Right atrium auricular region (tissue), 2 donors: Measurements from ENCODE around the gene RAB29. TPM values are rescaled to one million over a fixed set of nuclear protein-coding genes. Genes with fewer than 3 reads are reported as not detected.
A peak's percentile ranks its signal among the peaks of the same experiment; 100 is the strongest.

Source experiments
- DNase-seq: peaks from one replicate; pipeline ENCODE4 v3.0.0-alpha.2; 2019; ENCODE audit warnings: low spot score
- H3K27ac ChIP-seq, 2 donors: fragments of 200-600 bp; sonication (generic); 1 replicate in 1 of 2; 2 replicates in 1 of 2; pipeline ENCODE4 v1.5.1; 2016 to 2019
- H3K27me3 ChIP-seq, 2 donors: fragments of 200-600 bp; sonication (generic); one replicate each; pipeline versions ENCODE4 v1.5.1 to v1.6.0; 2017 to 2019
- H3K36me3 ChIP-seq: fragments of 200-600 bp; sonication (generic); one replicate; pipeline ENCODE4 v1.5.1; 2016
- H3K4me1 ChIP-seq, 2 donors: fragments of 200-600 bp; sonication (generic); one replicate each; pipeline versions ENCODE4 v1.5.1 to v1.6.0; 2017 to 2019
- H3K4me3 ChIP-seq, 2 donors: fragments of 200-600 bp; sonication (generic); 1 replicate in 1 of 2; 2 replicates in 1 of 2; pipeline ENCODE4 v1.5.1; 2017 to 2019; ENCODE audit warnings: mild to moderate bottlenecking in 1 of 2, moderate library complexity in 1 of 2
- H3K9me3 ChIP-seq, 2 donors: fragments of 200-600 bp; sonication (generic); one replicate each; pipeline ENCODE4 v1.5.1; 2019
- total RNA-seq, 2 donors: library from RNA; depleted of rRNA; stranded (reverse); fragments of >200 nt; gene quantifications; one replicate each; pipeline ENCODE4 v1.1.0, GENCODE V29; 2016
- TF ChIP-seq, protein P1 (sequence below), 2 donors: fragments of 200-600 bp; sonication (generic); IDR thresholded peaks; one replicate each; pipeline ENCODE4 v1.5.1; 2019; ENCODE audit warnings: antibody characterized with exemption in 2 of 2

Gene RAB29
- total RNA-seq, 2 donors from 2014 or later = 17.7 to 18.6 TPM

DNA sequence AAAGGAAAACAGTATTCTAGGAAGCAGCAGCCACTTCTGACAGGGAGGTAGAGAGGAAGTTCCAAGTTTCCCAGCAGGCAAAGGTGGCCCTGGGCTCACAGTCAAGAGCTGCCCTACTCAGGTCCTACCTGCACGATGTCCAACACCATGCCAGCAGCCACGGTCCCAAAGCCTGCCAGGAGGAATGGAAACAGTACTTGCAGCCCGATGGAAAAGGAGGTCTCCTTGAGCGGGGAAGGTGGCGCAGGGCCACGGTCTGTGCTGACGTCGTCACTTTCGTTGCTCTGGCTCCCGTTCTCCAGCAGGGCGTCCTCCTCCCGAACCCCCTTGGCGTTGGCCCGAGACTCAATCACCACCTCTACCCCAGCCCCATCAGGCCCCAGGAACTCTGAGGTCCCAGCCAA is 34.7 kb upstream of the RAB29 start:
- Histone ChIP-seq H3K4me3 (peak overlapping the region; percentile 76 to 97), H3K9me3 (no peaks in the 10 kb centered on the region), H3K36me3 (peaks cover 29% of the 10 kb centered on the region), H3K27ac (peak overlapping the region; percentile 93 to 97), H3K4me1 (peaks cover 0 to 67% of the 10 kb centered on the region in 2 donors), H3K27me3 (no peaks in the 10 kb centered on the region)
- no peak for DNase-seq
- TF ChIP-seq, protein P1, sequence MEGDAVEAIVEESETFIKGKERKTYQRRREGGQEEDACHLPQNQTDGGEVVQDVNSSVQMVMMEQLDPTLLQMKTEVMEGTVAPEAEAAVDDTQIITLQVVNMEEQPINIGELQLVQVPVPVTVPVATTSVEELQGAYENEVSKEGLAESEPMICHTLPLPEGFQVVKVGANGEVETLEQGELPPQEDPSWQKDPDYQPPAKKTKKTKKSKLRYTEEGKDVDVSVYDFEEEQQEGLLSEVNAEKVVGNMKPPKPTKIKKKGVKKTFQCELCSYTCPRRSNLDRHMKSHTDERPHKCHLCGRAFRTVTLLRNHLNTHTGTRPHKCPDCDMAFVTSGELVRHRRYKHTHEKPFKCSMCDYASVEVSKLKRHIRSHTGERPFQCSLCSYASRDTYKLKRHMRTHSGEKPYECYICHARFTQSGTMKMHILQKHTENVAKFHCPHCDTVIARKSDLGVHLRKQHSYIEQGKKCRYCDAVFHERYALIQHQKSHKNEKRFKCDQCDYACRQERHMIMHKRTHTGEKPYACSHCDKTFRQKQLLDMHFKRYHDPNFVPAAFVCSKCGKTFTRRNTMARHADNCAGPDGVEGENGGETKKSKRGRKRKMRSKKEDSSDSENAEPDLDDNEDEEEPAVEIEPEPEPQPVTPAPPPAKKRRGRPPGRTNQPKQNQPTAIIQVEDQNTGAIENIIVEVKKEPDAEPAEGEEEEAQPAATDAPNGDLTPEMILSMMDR (IDR thresholded peaks at IDR 0.05) = no peak

DNA sequence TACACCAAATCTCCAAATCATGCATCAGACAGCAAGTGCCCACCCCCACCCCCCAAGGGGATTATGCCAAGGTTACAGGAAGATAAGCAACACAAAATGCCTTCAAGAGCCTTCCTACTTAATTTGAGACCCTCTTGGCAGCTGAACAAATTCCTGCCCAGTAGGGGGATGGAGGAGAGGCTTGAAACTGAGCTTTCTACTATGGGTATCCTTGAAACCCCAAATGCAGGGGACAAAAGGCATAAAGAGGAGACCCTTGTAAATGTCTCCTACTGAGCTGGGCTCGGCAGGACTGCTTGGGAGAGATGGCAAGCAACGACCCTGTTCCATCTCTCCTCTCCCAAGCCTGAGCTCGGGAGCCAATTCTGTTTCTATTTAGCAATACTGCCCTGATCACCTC is 34.2 kb upstream of the RAB29 start:
- TF ChIP-seq, protein P1 (IDR thresholded peaks at IDR 0.05) = no peak
- Histone ChIP-seq H3K4me3 (peak overlapping the region; percentile 76 to 97), H3K4me1 (peaks cover 0 to 71% of the 10 kb centered on the region in 2 donors), H3K27me3 (no peaks in the 10 kb centered on the region), H3K36me3 (peaks cover 29% of the 10 kb centered on the region), H3K9me3 (no peaks in the 10 kb centered on the region), H3K27ac (peak overlapping the region; percentile 93 to 97)
- DNase-seq = no peak

DNA sequence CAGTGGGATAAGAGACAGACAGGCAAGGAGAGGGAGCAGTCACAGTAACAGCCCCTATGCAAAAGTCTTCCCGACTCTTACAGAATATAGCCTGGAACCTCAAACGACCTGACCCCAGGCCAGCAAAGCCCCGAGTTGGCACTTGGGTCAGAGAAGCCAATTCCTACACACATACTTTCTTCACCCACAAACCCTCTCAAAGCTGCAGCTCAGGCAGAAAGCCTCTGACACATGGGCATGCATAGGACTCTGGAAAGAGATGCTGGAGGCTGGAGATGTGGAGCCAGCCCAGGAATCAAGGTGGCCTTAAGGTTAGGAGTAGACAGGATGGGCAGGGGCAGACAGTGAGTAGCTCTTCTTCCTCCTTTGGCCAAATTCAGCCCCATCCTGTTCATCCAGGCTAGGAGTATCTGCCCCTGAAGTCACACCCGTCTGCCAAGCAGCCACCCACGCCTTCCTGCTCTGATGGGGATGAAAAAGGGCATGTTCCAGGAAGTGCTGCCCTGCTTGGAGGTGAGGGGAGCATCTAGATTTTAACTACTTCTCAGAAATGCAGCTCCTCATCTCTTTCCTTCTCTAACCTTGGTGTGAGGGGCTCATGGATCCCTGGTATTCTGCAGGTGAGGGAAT is 29.9 kb upstream of the RAB29 start:
- H3K27ac ChIP-seq = peak overlapping the region in 1 of 2 donors; percentile 13
- H3K4me3 ChIP-seq = no peak overlapping the region
- H3K9me3 ChIP-seq = no peaks in the 10 kb centered on the region
- no peaks in the 10 kb centered on the region for H3K27me3 ChIP-seq
- peaks cover 0 to 79% of the 10 kb centered on the region in 2 donors for H3K4me1 ChIP-seq
- DNase-seq = no peak
- H3K36me3 ChIP-seq = peaks cover 30% of the 10 kb centered on the region
- TF ChIP-seq, protein P1 (IDR thresholded peaks at IDR 0.05) = no peak

DNA sequence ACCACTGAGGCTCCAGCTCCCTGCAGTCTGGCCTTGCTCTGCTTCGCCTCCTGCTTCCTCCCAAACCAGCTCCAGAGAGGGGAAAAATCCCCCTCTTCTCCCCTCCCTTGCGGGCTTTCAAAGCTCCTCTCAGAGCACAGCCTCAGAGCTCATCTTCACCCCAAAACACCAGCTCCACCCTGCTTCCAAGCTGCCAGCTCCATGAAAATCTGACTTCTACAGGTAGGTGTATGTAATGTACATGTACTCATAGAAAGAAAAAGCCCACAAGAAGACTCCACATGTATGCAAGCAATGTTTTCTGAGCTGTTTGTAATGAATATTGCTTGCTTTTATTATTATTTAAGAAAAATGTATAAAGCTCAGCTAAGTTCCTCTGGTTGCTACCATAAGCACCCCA is 29.3 kb upstream of the RAB29 start:
- TF ChIP-seq, protein P1 (IDR thresholded peaks at IDR 0.05) = no peak
- no peak for DNase-seq
- Histone ChIP-seq H3K27me3 (no peaks in the 10 kb centered on the region), H3K4me3 (peak overlapping the region in 1 of 2 donors; percentile 2), H3K4me1 (peaks cover 0 to 79% of the 10 kb centered on the region in 2 donors), H3K9me3 (no peaks in the 10 kb centered on the region), H3K36me3 (peaks cover 30% of the 10 kb centered on the region), H3K27ac (peak overlapping the region; percentile 18 to 38)

DNA sequence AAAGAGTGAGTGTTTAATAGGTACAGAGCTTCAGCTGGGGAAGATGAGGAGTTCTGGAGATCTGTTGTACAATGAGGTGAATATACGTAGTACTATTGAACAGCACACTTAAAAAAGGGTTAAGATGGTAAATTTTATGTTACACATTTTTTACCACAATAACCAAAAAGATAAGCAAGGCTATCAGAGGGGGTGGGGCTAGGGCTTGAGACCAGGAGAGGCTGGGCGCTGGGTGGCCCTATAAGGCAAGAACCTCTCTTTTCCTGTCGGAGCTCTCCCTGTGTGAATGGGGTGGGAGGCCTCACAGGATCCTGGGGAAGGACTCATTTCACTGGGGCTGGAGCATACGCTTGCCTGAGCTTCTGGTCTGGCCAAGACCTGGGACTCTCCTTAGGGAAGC is 28.7 kb upstream of the RAB29 start:
- Histone ChIP-seq H3K27ac (peak overlapping the region; percentile 18 to 38), H3K27me3 (no peaks in the 10 kb centered on the region), H3K36me3 (peaks cover 30% of the 10 kb centered on the region), H3K9me3 (no peaks in the 10 kb centered on the region), H3K4me1 (peaks cover 0 to 76% of the 10 kb centered on the region in 2 donors), H3K4me3 (peak overlapping the region in 1 of 2 donors; percentile 2)
- TF ChIP-seq, protein P1 (IDR thresholded peaks at IDR 0.05) = no peak
- no peak for DNase-seq

DNA sequence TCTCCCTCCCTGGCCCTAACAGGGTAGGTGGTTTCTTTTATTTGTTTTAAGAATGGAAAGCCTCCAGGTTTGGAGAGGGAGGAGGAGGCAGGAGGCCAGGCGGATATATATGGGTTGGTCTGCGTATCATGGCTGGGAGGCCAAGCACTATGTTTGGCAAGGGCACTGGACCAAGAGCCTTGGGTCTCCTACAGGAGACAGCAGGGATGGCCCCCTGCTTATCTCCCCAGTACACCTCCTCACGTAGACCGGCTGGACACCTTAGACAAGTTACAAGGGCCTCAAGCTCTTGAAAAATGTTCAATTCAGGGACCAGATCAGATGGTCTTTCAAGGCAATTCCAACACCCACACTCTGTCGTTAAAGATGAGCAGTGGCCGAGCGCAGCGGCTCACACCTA is 26.8 kb upstream of the RAB29 start:
- Histone ChIP-seq H3K27me3 (no peaks in the 10 kb centered on the region), H3K4me1 (peaks cover 0 to 76% of the 10 kb centered on the region in 2 donors), H3K9me3 (no peaks in the 10 kb centered on the region), H3K27ac (peak overlapping the region; percentile 52 to 61), H3K4me3 (no peak overlapping the region), H3K36me3 (peaks cover 40% of the 10 kb centered on the region)
- TF ChIP-seq, protein P1 (IDR thresholded peaks at IDR 0.05) = no peak
- no peak for DNase-seq
